ENCODE measurements around the gene CLEC4G.

DNA sequence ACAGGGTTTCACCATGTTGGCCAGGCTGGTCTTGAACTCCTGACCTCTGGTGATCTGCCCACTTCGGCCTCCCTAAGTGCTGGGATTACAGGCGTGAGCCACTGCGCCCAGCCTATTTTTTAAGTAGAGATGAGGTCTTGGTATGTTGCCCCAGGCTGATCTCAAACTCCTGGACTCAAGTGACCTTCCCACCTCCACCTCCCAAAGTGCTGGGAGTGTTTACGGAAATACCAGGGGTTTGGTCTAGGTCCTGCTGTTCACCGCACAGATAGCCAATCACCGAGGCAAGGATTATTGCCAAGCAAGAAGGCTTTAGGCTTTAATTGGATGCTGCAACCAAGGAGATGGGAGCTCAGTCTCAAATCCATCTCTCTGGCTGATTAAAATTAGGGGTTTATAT is 11.6 kb downstream of the CLEC4G start:
- TF ChIP-seq, protein P1, sequence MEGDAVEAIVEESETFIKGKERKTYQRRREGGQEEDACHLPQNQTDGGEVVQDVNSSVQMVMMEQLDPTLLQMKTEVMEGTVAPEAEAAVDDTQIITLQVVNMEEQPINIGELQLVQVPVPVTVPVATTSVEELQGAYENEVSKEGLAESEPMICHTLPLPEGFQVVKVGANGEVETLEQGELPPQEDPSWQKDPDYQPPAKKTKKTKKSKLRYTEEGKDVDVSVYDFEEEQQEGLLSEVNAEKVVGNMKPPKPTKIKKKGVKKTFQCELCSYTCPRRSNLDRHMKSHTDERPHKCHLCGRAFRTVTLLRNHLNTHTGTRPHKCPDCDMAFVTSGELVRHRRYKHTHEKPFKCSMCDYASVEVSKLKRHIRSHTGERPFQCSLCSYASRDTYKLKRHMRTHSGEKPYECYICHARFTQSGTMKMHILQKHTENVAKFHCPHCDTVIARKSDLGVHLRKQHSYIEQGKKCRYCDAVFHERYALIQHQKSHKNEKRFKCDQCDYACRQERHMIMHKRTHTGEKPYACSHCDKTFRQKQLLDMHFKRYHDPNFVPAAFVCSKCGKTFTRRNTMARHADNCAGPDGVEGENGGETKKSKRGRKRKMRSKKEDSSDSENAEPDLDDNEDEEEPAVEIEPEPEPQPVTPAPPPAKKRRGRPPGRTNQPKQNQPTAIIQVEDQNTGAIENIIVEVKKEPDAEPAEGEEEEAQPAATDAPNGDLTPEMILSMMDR (conservative IDR thresholded peaks at IDR 0.05) = no peak
- no peak for TF ChIP-seq EZH2 (IDR thresholded peaks at IDR 0.05; ENCODE audit: low read depth)
